BLaER1 (cell line): ENCODE measurements around the gene ARHGEF1.

Experiments used
- H3K27ac ChIP-seq: shearing (Covaris generic); formaldehyde crosslinking; 2 replicates; pipeline ENCODE4 v1.8.1; 2022
- H3K27me3 ChIP-seq: shearing (Covaris generic); formaldehyde crosslinking; 2 replicates; pipeline ENCODE4 v1.8.1; 2022
- H3K36me3 ChIP-seq: shearing (Covaris generic); formaldehyde crosslinking; 2 replicates; pipeline ENCODE4 v1.8.1; 2022
- H3K4me1 ChIP-seq: shearing (Covaris generic); formaldehyde crosslinking; 2 replicates; pipeline ENCODE4 v1.8.1; 2022
- H3K4me2 ChIP-seq: shearing (Covaris generic); formaldehyde crosslinking; 2 replicates; pipeline ENCODE4 v1.8.1; 2022
- H3K4me3 ChIP-seq: shearing (Covaris generic); formaldehyde crosslinking; 2 replicates; pipeline ENCODE4 v1.8.1; 2022
- H3K9ac ChIP-seq: shearing (Covaris generic); formaldehyde crosslinking; 2 replicates; pipeline ENCODE4 v1.8.1; 2022
- H3K9me3 ChIP-seq: shearing (Covaris generic); formaldehyde crosslinking; 2 replicates; pipeline ENCODE4 v1.8.1; 2022
- H4K20me1 ChIP-seq: shearing (Covaris generic); formaldehyde crosslinking; 2 replicates; pipeline ENCODE4 v1.8.1; 2022
- Cebpa-rat ChIP-seq: shearing (Covaris generic); IDR thresholded peaks from 2 replicates; pipeline ENCODE4 v1.8.1; 2022

ARHGEF1 gene

DNA sequence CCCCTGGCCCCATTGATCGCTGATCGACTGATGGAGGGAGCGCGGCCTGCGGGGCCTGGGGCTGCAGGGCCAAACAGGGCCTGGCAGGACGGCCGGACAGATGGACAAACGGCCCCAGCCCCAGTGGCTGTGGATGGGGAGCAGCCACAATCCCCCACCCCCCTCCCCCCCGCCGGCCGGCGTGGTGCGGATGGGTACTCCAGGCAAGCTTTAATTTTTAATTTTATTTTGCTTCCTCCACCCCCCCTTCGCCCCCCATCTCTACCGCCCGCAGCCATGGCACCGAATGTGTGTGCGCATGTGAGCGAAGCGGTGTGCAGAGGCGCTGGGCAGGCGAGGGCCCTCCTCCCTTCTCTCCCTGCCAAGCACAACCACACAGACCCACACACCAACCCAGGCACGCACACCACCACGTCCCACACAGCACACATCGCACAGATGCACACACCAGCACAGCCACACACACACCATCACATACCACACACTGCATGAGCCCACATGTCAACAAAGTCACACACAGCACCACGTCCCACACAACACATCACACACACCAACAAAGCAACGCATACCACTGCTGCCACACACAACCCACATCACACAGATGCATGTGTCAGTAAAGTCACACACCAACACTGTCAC, 32.9 kb downstream of the ARHGEF1 start:
- H3K9ac ChIP-seq = no peak overlapping the region
- peak overlapping the region; percentile 73; the same call in 1 of the 2 replicates for H3K4me2 ChIP-seq
- H3K36me3 ChIP-seq = no peaks in the 10 kb centered on the region; the same call in 1 of the 2 replicates
- H3K4me1 ChIP-seq = peaks cover 31% of the 10 kb centered on the region
- H3K9me3 ChIP-seq = no peaks in the 10 kb centered on the region
- no peak overlapping the region for H3K27ac ChIP-seq
- H3K4me3 ChIP-seq = peak overlapping the region; percentile 51; the same call in 1 of the 2 replicates
- no peak for TF ChIP-seq Cebpa-rat
- peaks cover 77% of the 10 kb centered on the region for H3K27me3 ChIP-seq
- peaks cover 35% of the 10 kb centered on the region for H4K20me1 ChIP-seq

DNA sequence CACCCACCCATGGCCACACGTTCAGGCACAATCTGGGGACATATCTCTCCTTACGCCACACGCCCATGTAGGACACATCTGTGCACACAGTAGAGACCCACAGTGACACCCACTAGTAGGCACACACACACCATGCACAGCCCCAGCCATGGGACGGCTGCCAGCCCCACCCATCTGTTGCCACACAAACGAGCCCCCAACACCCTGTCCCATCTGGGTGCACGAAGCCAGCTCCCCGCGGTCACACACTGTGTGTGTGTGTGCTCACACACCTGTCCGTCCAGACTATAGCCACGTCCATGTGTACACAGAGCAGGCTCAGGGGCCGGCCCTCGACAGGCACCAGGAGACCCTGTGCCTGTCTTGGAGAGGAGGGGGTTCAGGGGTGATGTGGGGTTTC, 34.7 kb downstream of the ARHGEF1 start:
- Histone ChIP-seq H4K20me1 (peaks cover 18% of the 10 kb centered on the region), H3K9me3 (no peaks in the 10 kb centered on the region), H3K9ac (no peak overlapping the region), H3K4me2 (no peak overlapping the region), H3K27ac (no peak overlapping the region), H3K36me3 (no peaks in the 10 kb centered on the region), H3K27me3 (peaks cover 77% of the 10 kb centered on the region), H3K4me1 (peaks cover 29% of the 10 kb centered on the region), H3K4me3 (no peak overlapping the region)
- TF ChIP-seq Cebpa-rat = no peak

DNA sequence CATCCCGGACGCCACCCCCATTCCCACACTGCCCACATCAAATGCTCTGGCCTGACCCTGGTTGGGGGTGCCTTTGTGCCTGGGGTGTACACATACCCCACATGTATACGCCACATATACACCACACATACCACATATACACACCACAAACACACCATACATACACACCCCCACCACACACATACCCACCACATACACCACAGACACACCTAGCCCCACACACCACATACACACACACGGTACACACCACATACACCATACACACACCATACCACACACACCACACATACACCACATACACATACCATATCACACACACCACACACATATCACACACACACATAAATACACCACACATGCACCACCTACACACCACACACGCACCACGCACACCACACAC, 35.1 kb downstream of the ARHGEF1 start:
- no peaks in the 10 kb centered on the region for H3K9me3 ChIP-seq
- no peak for TF ChIP-seq Cebpa-rat
- H3K36me3 ChIP-seq = no peaks in the 10 kb centered on the region
- H3K9ac ChIP-seq = no peak overlapping the region
- peaks cover 18% of the 10 kb centered on the region for H4K20me1 ChIP-seq
- peaks cover 77% of the 10 kb centered on the region for H3K27me3 ChIP-seq
- H3K27ac ChIP-seq = no peak overlapping the region
- peaks cover 29% of the 10 kb centered on the region for H3K4me1 ChIP-seq
- H3K4me3 ChIP-seq = no peak overlapping the region
- H3K4me2 ChIP-seq = no peak overlapping the region

DNA sequence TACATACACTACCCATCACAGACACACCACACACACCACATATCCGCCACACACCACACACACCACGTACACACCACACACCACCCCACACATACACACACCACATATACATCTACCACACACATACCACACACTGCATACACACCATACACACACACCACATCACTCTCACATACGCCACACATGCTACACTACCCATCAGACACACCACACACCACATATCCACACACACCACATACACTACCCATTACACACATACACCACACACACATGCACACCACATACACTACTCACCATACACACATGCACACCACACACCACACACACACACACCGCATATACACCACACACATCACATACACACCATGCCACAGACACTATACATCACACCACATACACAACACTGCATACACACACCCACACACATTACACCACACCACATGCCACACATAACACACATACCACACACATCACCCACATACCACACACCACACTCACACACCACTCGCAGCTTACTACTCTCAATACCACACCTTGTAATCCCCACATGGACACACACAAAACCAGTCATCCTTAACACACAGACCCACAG, 35.8 kb downstream of the ARHGEF1 start:
- H3K36me3 ChIP-seq = no peaks in the 10 kb centered on the region
- H3K27me3 ChIP-seq = peaks cover 74% of the 10 kb centered on the region
- no peak overlapping the region for H3K27ac ChIP-seq

DNA sequence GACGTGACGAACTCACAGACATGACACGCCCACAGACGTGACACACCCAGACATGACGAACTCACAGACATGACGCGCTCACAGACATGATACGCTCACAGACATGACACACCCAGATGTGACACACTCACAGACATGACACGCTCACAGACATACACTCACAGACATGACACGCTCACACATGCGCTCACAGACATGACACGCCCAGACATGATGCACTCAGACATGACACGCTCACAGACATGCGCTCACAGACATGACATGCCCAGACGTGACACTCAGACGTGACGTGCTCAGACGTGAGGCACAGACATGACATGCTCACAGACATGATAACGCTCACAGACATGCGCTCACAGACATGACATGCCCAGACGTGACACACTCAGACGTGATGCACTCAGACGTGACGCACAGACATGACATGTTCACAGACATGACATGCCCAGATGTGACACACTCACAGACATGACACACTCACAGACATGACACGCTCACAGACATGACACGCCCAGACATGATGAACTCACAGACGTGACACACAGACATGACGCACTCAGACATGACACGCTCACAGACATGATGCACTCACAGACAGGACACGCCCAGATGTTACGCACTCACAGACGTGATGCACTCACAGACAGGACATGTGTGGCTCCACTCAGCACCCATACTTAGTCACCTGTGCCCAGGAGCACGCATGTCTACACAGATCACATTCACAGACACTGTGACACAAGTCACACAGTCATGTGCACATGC, 37.1 kb downstream of the ARHGEF1 start:
- Histone ChIP-seq H3K4me1 (peaks cover 28% of the 10 kb centered on the region), H4K20me1 (peaks cover 6% of the 10 kb centered on the region; the same call in 1 of the 2 replicates), H3K27ac (no peak overlapping the region), H3K27me3 (peaks cover 73% of the 10 kb centered on the region), H3K9me3 (no peaks in the 10 kb centered on the region), H3K4me3 (no peak overlapping the region), H3K4me2 (peak overlapping the region; percentile 90), H3K9ac (no peak overlapping the region), H3K36me3 (no peaks in the 10 kb centered on the region)
- no peak for TF ChIP-seq Cebpa-rat

More for the DNA sequence above, 35.8 kb downstream of the ARHGEF1 start:
- no peaks in the 10 kb centered on the region for H3K9me3 ChIP-seq
- H3K4me2 ChIP-seq = no peak overlapping the region
- no peak for TF ChIP-seq Cebpa-rat
- no peak overlapping the region for H3K4me3 ChIP-seq
- H3K4me1 ChIP-seq = peaks cover 29% of the 10 kb centered on the region
- H3K9ac ChIP-seq = no peak overlapping the region
- H4K20me1 ChIP-seq = peaks cover 11% of the 10 kb centered on the region

DNA sequence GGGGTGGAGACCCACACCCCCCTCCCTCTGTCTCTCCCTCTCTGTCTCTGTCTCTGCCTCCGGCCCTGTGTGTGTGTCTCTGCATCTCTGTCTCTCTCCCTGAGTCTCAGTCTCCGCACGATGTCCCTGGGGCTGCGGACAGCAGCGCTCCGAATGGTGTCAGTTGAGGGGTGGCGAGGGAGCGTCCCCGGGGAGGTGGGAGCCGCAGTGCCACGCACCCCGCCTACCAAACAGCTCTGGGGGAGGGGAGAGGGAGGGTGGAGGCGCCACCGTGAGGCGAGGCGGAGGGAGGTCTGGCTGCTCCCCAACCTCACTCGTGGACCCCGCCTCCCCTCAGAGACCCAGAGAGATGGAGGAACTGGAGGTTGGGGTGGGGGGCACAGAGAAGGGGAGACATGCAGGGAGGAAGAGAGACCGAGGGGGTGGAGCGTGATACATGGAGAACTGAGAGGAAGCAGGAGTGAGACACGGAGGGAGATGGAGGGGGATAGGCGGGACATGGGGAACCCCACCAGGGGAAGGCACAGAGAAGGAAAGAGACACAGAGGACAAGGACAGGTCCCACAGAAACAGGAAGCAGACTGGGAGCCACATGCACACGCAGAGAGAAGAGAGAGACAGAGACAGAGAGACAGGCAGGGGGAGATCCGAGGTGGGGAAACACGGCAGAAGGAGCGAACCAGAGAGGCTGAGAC, 38.0 kb downstream of the ARHGEF1 start:
- no peak for TF ChIP-seq Cebpa-rat
- H3K9ac ChIP-seq = 0 out of 2 replicates have a peak overlapping the region, but pooled peaks have one; percentile 29
- H3K36me3 ChIP-seq = no peaks in the 10 kb centered on the region
- H3K4me3 ChIP-seq = peak overlapping the region; percentile 39; the same call in 1 of the 2 replicates
- peaks cover 73% of the 10 kb centered on the region for H3K27me3 ChIP-seq
- no peak overlapping the region; the same call in 1 of the 2 replicates for H3K27ac ChIP-seq
- no peaks in the 10 kb centered on the region for H3K9me3 ChIP-seq
- H4K20me1 ChIP-seq = no peaks in the 10 kb centered on the region
- peak overlapping the region; percentile 90 for H3K4me2 ChIP-seq
- H3K4me1 ChIP-seq = peaks cover 22% of the 10 kb centered on the region

DNA sequence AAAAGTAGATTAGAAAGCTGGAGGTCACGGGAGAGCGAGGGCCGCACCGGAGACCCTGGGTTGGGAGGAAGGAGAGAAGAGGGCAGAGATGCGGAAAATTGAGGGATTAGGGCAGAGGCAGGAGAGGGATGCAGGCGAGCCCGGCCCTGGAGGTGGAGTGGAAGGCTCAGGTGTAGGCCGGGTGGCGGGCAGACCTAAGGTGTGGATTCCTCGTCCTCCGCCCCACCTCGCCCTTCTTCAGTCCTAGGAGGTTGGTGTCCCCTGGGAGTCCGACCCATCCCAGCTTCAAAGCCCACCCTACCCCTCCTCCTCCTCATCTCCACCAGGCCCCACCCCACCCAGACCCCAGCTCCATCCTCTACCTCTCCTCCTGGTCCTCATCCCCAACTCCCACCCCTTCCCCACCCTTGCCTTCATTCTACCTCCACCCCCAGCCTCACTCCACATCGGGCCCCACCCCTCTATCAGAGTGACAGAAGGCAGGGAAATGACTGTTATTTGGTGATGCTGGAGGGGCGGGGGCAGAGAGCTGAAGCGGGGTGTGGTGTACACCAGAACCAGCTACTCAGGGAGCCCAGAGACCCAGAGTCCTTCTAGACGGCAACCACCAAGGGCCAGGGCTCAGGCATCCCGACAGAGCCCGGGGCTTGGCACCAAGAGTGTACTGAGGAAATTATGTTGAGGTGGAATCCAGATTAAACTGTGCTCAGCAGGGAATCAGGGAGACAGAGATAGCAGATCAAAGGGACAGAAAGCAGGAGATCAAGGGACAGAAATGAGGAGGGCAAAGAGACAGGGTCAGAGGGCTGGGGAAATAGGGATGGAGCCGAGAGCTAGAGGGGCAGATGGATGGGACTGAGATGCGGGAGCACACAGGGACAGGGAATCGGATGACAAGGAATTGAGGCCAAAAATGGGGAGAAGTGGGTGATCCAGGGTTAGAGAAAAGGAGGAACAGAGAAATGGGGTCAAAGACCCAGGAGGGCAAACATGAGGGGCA, 38.9 kb downstream of the ARHGEF1 start:
- Histone ChIP-seq H3K36me3 (no peaks in the 10 kb centered on the region), H3K9ac (0 out of 2 replicates have a peak overlapping the region, but pooled peaks have one; percentile 29), H3K9me3 (no peaks in the 10 kb centered on the region), H3K27ac (no peak overlapping the region), H3K27me3 (peaks cover 73% of the 10 kb centered on the region), H3K4me1 (peaks cover 22% of the 10 kb centered on the region), H3K4me3 (peak overlapping the region; percentile 39; the same call in 1 of the 2 replicates), H4K20me1 (peaks cover under 1% of the 10 kb centered on the region; the same call in 1 of the 2 replicates), H3K4me2 (peak overlapping the region; percentile 90)
- no peak for TF ChIP-seq Cebpa-rat

DNA sequence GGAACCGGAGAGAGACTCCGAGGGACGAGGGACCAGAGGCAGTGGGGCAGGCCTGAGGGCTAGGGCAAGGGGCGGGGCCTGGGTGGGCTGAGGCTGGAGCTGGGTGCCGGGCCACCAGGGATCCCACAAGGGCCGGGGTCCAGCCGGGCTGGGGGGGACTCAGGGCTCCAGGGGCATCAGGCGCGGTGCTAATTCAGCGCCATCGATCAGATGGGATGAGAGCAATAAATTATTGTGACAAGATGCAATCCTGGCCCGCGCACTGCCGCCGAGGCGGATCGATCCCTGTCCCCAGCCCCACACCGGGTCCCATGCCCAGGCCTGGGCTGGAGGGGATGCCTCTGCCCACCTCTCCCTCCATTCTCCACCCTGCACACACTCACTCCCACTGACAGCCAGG, 39.6 kb downstream of the ARHGEF1 start:
- Histone ChIP-seq H3K4me3 (no peak overlapping the region), H3K27ac (no peak overlapping the region), H4K20me1 (peaks cover 8% of the 10 kb centered on the region), H3K4me1 (peaks cover 28% of the 10 kb centered on the region), H3K9me3 (no peaks in the 10 kb centered on the region), H3K36me3 (no peaks in the 10 kb centered on the region), H3K4me2 (peak overlapping the region; percentile 26; the same call in 1 of the 2 replicates), H3K27me3 (peaks cover 74% of the 10 kb centered on the region), H3K9ac (no peak overlapping the region)
- no peak for TF ChIP-seq Cebpa-rat
